DMS79 treated with DMSO at 0.1 percent for 48 hours (cell line): ENCODE results near the gene CD300C.
"Not testable (repeated sequence)": the region's sequence is repeated elsewhere in the genome, so short reads cannot be mapped to it uniquely, and the experiment has no call there.

ENCODE experiments used
- DNase-seq: peaks from one replicate; lab custom pipeline; 2025; lab: John Stamatoyannopoulos, UW

CD300C gene

DNA sequence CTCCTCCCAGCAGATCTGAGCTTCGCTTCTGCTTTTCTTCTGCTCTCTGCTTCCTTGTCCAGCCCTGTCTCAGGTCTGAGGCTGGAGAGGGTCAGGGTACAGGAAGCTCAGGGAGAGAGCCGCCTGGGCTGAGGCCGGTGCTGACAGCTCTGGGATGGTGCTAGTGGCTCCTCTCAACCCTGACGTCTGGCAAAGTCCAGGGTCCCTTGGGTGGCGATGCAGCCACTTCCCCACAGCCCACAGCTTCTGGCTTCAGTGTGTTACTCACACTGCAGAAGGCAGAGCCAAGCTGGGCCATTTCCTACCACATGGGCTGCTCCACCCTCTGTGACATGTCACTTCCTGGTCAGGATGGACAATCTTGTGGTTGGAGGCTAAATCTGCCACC is at the start of gene CD300C:
Gene CD300C (minus strand): TSS at position 273 of the 388 bp plus-strand sequence. CDS start 333 bp downstream, outside the sequence.
- no peak for DNase-seq

DNA sequence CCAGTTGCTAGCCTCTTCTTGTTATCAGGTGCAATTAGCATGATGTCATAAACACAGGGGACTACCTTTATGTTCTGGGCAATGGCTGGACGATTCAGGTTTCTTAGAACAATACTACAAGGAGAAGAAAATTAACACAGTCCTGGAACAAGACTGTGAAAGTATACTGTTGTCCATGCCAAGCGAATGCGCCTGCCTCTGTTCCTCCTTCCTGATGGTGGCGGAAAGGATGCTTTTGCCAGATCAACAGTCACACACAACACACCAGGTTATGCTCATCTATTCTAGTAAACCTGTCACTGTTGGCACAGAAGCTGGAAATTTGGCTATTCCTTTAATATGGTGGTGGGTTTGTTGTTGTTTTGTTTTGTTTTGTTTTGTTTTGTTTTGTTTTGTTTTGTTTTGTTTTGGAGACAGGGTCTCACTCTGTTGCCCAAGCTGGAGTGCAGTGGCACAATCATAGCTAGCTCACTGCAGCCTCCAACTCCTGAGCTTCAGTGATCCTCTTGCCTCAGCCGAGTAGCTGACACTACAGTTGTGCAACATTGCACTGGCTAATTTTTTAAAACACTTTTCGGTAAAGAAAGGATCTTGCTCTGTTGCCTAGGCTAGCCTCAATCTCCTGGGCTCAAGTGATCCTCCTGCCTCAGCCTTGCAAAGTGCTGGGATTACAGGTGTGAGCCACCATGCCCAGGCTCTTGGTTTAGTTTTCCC is 49.3 kb upstream of the CD300C start:
- DNase-seq: no peak

DNA sequence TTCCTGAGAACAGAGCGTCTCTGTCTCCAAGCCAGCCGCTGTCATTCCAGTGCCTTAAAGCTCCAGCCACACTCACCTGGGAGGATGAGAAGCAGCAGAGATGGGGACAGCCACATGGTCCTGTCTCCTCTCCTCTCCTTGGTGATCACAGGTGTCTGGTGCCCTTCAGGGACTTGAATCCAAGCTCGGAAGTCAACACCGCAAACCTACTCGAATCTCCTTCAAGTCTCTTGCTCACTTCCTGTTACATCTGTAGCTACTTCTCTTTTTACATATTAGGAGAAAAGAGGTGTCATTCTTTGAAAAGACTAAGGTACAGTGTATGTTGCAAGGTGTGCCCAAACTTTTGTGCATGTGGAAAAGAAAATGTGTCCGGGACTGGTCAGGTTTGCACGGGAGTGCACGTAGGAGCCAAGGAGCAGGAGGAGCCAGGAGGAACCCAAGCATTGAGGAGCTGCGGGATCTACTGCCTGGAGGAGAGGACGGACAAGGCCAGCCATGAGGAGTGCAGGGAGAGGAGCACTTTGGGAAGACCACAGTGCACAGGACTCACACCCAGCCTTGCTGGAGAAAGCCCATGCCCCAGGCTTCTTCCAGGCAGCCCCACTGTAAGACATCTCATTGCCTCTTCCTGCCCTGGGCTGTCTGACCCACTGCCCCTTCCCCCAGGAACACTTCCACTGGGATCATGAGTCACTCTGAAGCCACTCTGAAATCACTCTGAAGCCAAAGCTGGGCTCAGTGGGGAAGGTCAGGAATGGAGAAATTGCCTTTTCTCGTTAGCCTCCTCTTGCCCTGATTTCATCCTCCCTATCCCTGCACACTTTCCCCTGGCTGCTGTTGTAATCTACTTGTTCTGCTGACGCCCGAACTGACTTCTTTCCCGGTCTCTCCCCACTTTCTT is 46.4 kb upstream of the CD300C start, which contains the start of gene CD300LD:
Gene CD300LD (minus strand): TSS at position 197 of the 904 bp plus-strand sequence. CDS start 81 bp downstream, at position 116.
- no peak for DNase-seq

DNA sequence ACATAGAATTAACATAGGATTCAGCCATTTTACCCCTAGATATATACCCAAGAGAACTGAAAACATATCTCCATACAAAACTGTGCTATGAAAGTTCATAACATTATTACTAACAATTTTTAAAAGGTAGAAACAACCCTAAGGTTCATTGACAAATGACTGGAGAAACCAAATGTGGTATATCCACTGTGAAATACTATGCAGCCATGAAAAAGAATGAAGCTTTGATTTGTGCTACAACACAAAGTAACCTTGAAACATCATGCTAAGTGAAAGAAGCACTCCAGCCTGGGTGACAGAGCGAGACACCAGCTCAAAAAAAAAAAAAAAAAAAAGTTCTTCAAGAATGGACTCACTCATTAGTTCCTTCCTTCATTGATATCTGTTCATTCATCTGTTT is 45.6 kb upstream of the CD300C start:
- no peak for DNase-seq

DNA sequence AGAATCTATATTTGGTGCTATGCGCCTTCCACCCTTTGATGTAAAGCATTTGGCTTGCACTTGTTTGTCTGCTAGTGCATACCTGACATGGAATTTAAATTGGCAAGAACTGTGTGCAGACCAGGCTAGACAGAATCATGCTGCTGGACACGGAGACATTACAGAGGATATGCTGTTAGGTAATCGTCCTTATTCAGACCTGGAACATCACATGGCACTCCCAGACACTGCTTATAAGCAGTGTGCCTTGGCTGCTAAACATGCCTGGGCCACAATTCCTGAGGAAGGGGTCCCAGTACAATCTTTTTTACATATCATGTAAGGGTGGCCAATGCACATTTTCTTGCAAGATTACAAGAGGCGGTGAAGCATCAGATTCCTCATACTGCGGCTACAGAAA is 39.8 kb upstream of the CD300C start:
- no peak for DNase-seq

DNA sequence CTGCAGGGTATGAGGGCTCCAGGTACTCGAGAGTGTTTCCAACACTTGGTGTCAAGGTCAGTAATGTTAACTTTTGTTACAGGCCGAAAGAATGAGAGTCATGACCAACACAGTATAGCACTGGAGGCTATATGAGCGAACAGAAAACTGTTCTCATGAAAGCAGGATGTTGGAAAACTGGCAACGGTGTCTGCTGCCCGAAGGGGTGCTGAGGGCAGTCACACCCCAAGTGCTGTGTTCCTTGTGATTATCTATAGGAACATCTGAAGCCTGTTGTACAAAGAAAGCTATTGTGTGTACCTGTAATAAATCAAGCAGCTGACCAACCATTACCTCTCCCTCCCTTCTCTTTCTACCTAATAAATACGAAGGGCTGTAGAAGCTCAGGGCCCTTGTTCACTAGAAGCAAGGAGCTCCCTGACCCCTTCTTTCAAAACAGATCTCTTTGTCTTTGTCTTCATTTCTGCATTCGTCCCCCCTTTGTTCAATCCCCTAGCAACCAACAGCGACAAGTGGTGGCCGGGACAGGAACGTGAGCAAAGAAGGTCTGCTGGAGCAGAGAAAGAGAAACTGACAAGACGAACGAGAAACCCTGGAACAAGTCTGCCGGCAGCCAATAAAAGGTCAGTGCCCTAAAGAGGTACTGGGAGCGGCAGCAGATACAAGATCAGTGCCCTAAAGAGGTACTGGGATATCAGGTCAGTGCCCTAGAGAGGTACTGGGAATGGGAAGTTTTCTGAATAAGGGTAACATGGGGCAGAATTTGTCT is 38.6 kb upstream of the CD300C start:
- no peak for DNase-seq

DNA sequence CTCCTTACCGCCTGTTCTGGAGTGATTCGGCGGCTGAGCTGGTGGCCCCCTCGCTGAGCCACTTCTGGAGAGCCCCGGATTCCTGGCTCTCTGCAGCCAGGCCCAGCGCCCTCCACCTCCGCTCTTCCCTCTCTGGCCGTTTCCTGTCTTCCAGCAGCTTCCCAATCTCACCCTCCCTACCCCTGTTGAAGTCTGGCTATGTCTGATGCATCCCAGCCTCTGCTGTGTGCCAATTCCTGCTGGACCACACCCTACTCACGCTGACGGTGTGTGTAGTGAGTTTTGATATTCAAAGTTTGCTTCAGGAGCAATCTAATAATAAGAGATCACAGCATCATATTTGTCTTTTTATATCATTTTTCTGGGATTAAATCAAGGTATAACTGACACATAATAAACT is 36.7 kb upstream of the CD300C start:
- no peak for DNase-seq

DNA sequence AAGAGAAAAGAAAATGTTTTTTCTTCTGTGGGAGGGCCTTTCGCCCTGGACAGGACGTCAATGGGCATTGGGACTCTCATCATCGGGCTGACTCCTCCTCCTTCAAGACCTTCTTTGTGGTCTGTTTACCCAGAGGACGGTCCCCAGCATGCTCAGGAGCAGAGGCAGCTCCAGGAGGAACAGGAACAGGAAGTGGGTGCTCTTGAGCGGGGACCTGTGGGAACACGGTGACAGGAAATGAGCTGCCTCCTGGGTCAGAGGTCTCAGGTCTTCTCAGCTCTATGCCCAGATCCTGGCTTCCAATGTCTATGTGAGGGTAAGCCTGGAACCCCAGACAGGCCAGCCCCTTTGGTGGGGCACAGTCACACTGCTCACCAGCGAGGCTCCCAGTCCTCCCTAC is 34.0 kb upstream of the CD300C start:
- no peak for DNase-seq

DNA sequence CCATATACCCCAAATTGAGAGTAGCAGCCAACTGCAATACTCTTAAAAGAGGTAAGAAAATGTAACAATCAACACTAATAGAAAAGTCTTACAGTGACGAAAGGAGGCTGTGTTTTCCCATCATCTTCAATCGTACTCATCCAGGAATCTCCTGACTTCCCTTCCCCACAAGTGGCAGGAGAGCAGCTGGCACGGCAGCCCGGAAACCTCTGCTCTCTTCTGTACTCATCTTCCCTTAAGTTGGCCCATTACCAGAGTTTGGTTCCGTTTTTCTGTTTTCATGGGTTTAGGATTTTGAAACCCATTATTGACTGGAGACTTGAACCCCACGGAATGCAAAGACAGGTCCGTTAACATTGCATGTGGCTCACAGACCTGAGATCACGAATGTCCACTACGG is 33.1 kb upstream of the CD300C start:
- no peak for DNase-seq

DNA sequence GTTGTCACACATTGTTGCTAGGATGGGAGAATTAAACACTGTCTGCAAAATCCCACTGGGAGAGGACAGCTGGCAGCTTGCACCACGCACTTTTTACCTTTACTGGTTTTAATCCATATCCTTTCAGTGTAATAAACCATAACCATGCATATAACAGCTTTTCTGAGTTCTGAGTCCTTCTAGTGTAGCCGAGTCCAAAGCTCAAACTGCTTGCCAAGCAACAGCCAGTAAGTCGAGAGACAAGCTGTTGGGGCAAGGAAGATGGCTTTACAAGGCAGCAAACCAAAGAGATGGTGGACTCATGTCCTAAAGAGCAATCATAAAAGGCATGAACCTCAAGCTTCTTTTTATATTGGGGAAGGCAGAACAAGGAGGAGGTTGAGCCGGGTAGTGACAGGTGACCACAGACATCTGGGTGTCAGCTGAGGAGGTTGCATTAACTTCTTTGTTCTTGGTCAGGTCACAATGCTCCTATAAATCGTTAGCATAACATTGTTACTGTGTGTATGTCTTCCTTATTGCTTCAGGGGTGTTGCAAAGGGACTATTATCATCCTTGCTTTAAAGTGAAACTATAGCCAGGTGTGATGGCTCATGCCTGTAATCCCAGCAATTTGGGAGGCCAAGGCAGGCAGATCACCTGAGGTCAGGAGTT is 28.7 kb upstream of the CD300C start:
- DNase-seq: no peak

DNA sequence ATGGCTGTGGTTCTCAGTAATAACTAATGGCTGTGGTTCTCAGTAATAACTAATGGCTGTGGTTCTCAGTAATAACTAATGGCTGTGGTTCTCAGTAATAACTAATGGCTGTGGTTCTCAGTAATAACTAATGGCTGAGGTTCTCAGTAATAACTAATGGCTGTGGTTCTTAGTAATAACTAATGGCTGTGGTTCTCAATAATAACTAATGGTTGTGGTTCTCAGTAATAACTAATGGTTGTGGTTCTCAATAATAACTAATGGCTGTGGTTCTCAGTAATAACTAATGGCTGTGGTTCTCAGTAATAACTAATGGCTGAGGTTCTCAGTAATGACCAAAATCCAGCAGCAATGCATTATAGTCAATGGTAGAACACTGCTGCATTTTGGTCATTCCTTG is 27.7 kb upstream of the CD300C start:
- not testable (repeated sequence) for DNase-seq

DNA sequence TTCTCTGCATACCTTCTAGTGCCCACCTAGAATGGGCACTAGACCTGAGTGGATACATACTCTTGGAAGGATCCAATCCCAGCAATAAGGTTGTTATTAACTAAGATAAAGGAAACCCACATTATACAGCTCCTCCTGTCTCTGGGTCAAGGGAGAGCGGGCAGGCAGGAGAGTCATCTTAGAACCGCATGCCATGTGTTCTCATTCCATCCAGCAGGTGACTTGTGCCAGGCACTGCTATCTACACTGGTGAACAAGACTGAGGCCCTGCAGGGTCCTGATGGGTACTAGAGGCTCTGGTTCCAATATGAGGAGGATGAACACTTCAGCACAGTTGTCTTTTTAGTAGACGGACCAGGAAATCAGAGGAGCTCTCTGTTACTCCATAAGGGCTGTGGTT is 27.3 kb upstream of the CD300C start:
- DNase-seq: no peak

DNA sequence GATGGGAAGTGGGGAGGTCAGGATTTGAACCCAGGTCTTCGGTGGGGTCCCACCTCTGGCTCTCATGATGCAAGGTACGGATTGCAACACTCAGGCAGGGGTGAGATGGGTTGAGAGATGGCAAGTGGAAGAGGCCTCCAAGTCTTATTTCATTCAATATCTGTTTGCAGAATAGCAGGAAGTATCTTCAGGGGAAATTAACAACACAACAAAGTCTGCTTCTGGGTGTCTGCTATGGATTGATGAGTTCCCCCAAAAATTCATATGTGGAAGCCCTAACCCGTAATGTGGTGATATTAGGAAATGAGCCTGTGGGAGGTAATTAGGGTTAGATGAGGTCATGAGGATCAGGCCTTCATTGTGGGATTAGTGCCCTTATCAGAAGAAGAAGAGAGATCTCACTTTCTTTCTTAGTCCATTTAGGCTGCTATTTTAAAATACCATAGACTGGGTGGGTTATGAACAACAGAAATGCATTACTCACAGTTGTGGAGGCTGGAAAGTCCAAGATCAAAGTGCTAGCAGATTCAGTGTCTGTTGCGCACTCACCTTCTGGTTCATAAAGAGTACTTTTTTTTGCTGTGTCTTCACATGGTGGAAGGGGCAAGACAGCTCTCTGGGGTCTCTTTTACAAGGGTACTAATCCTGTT is 25.8 kb upstream of the CD300C start:
- DNase-seq: no peak

DNA sequence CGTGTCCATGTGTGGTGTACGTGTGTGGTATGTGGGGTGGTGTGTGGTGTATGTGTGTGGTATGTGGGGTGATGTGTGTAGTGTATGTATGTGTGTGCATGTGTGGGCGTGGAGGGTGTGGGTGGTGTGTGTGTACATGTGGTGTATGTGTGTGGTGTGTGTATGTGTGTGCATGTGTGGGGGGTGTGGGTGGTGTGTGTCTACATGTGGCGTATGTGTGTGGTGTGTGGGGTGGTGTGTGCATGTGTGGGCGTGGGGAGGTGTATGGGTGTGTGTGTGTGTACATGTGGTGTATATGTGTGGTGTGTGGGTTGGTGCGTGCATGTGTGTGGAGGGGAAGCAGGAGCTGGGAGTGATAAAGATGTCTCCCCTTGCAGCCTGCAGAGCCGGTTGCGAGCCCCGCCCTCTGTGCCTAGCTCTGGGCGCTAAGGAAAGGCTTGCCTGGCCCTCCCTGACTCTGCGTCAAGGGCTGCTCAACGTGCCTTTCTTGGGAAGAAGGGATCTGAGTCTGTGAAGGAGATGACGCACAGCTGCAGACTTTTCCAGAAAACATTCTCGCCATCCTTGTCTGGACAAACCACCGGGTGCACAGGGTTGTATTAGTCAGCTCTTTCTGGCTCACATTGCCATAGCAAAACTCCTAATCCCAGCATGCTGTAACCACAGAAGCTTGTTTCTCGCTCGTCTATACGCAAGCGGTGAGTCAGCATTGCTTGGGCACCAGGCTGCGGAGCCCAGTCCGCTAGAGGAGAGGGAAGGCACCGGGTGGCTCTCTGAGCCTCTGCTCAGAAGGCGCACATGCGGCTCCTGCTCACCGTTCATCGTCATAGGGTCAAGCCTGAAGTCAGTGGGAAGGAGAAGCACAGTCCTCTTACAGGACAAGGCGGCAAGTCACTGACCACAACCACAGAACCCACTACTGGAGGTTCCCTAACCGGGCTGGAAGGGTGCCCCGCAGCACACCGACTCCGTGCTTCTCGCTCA is 23.4 kb upstream of the CD300C start:
- no peak for DNase-seq

DNA sequence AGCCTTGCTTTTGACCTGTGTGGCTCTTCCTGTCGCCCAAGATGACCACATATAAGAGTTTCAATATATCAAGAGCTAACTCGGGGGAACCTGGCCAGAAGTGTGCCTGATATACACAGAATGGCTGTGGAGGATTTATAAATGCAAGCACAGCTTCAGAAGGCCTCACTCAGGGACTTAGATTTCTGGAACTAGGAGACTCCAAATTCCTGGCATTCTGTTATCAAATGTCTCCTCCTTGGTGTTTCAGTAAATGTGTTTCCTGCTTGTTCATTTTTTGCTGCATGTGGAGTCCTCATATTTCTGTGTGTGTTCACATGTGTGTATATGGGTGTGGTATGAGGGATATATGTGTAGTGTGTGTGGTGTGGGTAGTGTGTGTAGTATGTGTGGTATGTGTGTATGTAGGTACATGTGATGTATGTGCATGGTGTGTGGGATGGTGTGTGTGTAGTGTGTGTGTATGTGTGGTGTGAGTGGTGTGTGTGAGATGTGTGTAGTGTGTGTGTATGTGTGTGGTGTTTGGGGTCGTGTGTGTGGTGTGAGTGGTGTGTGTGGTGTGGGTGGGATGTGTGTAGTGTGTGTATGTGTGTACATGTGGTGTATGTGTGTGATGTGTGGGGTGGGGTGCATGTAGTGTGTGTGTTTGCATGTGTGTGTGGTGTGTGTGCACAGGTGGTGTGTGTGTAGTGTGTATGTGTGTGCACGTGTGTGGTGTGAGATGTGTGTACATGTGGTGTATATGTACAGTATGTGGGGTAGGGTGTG is 22.4 kb upstream of the CD300C start:
- DNase-seq: no peak

DNA sequence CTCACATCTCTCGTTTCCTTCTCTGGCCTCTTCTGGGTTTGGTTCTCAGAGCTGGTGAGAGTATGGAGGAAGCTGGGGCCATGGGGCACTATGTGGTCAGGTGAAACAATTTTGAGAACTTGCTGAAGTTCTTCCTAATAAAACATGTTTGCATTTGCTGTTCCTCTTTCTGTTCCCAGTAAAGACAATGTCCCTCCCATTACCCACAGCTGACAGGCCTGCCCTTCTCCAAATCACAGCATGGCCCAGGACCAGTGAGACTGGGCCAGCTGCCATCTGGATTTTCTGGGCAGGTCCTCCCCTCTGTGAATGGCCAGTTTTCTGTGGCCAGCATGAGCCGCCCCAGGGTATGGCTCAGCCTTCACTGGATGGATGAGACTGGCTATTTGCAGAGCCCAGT is 21.5 kb upstream of the CD300C start, which contains the start of gene CD300H:
Gene CD300H (minus strand): TSS at position 113 of the 400 bp plus-strand sequence.
- DNase-seq: no peak

DNA sequence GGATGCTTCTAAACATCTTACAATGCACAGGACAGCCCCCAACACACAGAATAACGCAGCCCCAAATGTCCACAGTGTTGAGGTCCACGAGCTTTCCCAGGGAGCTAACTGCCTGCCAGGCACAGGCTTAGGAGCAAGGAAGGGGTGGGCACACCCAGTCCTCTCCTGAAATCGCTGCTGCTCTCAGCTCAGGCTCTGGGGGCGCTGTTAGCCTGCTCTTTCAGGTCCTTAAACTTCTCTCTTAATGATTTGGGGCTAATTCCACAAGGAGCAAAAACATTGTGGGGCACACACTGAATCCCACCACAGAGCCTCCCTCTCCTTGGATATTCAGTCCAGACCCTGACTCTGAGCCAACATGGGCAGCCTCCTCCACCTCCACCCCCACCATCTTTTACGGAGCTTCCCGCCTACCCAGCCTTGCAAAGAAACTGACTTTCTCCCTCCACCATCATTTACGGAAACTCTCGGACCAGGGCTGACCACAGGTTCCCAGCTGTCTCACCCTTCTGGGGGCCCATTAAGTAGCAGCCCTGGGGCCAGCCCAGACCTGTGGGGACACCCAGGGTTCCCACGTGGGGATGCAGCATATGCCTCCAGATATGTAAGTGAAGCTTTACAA is 20.3 kb upstream of the CD300C start:
- no peak for DNase-seq

DNA sequence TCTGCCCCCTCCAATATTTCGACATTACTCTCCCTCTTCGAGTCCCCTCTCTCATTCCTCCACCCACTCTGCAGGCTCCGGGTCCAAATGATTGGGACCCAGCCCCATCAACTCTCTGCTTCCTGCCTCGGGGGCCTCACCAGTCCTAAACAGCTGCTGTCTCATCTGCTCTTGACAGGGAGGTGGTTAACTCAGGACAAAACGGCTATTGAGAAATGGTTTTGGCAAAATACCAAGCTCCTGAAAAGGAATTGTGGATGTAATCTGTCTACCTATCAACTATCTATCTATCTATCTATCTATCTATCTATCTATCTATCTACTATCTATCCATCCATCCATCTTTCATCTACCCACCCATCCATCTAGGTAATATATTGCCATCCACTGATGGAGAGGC is 19.2 kb upstream of the CD300C start:
- no peak for DNase-seq

DNA sequence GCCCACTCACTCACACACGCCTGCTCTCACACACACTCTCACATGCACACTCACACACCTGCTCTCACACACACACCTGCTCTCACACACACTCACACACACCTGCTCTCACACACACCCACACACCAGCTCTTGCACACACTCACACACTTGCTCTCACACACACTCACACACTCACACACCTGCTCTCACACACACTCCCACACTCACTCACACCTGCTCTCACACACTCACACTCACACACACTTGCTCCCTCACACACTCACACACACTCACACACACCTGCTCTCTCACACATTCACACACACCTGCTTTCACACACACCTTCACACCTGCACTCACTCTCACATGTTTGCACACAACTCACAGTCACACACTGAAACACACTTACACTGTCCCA is 17.4 kb upstream of the CD300C start:
- DNase-seq: no peak
